ENCODE data around the gene OR51B6.
"Not testable (repeated sequence)": the region's sequence is repeated elsewhere in the genome, so short reads cannot be mapped to it uniquely, and the experiment has no call there.

Gene OR51B6, protein sequence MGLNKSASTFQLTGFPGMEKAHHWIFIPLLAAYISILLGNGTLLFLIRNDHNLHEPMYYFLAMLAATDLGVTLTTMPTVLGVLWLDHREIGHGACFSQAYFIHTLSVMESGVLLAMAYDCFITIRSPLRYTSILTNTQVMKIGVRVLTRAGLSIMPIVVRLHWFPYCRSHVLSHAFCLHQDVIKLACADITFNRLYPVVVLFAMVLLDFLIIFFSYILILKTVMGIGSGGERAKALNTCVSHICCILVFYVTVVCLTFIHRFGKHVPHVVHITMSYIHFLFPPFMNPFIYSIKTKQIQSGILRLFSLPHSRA

DNA sequence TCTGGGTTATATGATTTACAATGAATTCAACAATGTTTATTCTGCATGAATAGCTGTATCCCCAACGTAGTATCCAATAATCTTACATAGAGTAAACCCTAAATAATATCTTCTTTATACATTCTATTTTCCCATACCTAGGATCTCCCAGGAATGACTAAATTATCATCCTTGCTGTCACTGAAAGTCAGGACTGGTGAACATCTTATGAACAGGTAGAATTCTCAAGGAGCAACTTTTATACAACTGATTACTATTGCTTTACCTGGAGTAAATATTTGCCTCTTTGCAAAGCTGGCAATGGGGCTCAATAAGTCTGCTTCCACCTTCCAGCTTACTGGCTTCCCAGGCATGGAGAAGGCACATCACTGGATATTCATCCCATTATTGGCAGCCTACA is at the start of gene OR51B6:
Gene OR51B6, plus strand, starts transcription at position 301 of the 400 bp plus-strand sequence. Its CDS starts 0 bp downstream, at position 301.
- DNase-seq (ENCODE audit: insufficient read length, low spot score), result no peak
- FAIRE-seq, result no peak

DNA sequence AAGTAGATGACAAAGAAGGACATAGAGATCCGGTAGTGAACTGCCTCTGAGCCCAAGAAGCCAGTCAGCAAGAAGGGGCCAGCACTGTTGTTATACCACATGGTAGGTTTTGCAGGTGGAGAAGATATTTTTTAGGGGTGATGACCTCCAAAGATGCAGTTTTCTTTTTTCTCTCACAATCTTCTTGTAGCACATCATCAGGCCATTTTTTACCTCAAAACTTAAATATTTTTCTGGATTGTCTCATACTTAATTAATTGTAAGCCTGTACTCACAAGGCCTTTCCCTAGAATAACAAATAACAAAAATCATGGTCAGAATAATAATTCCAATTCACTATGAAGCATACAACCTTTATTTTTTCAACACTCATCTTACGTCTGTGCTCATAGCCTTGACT is 49.5 kb upstream of the OR51B6 start, which contains the start of gene OR51B4:
Gene OR51B4, minus strand, starts transcription at position 101 of the 400 bp plus-strand sequence. Its CDS starts 0 bp downstream, at position 101.
- DNase-seq (ENCODE audit: insufficient read length, low spot score), result no peak
- no peak for FAIRE-seq

DNA sequence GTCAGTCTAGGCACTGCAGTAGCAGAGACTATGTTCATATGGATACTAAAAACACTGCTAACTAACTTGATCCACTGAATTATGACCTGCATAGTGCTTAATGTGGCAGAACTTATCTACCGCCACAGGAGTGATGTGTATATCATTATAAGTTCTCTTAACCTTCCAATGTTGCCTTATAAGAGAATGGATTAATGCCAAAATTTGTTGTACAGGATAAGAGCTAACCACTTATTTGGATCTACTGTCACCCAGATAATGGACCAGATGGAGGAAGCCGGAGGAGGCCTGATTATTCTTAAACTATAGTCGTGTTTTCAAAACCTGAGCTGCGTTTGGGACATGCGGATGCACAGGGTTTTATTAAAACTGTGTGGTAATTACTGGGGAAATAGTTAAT is 47.7 kb upstream of the OR51B6 start:
- DNase-seq (ENCODE audit: insufficient read length, low spot score) (no peak), FAIRE-seq (no peak)

DNA sequence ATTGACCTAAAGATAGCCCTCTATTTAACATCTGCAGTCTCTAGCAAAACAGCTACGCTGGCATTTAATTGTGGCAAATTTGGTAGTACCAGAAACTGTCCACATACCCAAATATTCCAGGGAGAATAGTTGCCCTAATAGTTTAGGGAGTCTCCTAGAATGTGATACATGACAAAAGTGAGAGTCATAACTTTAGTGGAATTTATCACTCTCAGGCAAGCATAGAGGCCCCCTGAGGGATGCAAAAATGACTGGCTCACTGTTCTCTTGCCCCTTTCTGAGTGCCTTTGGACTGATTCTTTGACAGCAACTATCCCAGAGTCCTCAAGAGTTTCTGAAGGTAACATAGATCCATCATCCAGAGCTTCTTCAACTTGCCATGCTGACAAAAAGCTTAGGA is 47.3 kb upstream of the OR51B6 start:
- FAIRE-seq, result no peak
- no peak for DNase-seq (ENCODE audit: insufficient read length, low spot score)

DNA sequence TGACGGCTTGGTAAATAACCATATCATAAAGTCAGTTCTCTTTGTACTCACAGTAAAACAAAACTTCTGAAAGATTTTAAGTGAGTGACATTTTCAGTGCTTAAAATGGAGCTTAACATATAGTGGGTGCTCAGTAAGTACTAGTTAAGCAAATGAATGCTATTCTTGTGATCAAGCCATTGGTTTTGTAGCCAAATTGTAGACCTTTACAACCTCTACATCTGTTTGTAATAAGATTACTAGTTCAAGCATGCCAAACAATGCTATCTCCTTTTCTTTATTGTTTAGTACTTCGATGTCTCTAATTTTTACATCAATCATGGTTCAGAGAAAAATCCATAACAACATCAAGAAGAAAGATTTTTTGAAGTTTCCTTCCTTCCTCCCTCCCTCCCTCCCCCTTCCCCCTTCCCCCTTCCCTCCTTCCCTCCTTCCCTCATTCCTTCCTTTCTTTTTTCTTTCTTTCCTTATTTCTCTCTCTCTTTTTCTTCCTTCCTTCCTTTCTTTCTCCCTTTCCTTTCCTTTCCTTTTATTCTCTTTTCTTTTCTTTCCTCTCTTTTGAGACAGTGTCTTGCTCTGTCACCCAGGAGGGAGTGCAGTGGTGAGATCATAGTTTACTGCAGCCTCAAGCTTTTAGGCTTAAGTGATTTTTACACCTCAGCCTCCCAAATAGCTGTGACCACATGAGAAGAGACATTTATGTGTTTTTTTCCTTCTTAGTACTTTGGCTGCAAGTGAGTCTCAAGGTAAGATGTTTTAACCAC is 43.9 kb upstream of the OR51B6 start:
- FAIRE-seq (no peak), DNase-seq (ENCODE audit: insufficient read length, low spot score) (no peak)

DNA sequence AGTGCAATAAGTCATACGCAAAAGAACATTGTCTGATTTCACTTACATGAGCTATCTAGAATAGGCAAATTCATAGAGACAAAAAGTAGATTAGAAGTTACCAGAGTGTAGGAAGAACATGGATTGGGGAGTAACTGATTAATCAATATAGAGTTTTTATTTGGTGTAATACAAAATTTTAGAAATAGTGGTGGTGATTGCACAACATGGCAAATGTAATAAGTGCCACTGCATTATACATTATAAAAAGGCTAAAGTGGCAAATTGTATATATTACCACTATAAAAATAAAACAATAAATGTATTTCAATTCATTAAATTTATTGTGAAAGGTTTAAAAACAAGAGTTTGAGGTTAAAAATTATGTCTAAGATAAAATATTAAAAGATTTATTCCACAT is 40.9 kb upstream of the OR51B6 start:
- no peak for DNase-seq (ENCODE audit: insufficient read length, low spot score)
- no peak for FAIRE-seq

DNA sequence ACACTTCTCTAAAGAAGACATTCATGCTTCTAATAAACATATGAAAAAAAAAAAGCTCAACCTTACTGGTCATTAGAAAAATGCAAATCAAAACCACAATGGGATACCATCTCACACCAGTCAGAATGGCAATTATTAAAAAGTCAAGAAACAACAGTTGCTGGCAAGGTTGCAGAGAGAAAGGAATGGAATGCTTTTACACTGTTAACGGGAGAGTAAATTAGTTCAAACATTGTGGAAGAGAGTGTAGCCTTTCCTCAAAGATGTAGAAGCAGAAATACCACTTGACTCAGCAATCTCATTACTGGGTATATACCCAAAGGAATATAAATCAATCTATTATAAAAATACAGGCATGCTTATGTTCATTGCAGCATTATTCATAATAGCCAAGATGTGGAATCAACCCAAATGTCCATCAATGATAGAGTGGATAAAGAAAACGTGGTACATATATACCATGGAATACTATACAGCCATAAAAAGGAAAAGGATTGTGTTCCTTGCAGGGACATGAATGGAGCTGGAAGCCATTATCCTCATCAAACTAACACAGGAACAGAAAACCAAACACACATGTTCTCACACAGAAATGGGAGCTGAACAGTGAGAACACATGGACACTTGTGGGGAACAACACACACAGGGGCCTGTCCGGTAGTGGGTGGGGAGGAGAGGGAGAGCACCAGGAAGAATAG is 37.8 kb upstream of the OR51B6 start:
- not testable (repeated sequence) for DNase-seq (ENCODE audit: insufficient read length, low spot score); FAIRE-seq

DNA sequence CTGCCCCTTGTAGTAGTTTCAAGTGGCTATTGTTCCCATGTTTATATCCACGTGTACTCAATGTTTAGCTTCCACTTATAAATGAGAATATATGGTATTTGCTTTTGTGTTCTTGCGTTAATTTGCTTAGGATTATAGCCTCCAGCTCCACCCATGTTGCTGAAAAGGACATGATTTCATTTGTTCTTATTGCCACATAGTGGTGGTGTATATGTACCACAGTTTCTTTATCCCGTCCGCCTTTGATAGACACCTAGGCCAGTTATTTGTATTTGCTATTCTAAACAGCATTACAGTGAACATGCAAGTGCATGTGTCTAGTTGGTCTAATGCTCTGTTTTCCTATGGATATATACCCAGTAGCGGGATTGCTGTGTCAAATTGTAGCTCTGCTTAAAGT is 34.0 kb upstream of the OR51B6 start:
- DNase-seq (ENCODE audit: insufficient read length, low spot score), result no peak
- no peak for FAIRE-seq

DNA sequence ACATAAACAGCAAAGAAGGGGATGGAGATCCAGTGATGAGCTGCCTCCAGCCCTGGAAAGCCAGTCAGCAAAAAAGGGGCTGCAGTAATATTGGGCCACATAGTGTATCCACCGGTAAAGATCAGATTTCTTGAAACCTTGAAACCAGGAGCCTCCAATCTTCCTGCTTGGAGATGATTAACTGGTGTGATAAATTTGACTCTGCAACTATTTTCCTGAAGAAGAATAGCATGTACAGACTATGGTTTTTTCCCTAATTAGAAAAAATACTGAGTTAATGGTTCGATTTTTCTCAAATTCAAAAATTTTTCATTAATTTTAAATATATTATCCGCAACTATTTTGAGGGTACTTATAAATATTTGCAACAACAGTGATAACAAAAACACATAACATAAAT is 27.1 kb upstream of the OR51B6 start, which contains the start of gene OR51B2:
Gene OR51B2, minus strand, starts transcription at position 101 of the 400 bp plus-strand sequence. Its CDS starts 0 bp downstream, at position 101.
- FAIRE-seq, result no peak

DNA sequence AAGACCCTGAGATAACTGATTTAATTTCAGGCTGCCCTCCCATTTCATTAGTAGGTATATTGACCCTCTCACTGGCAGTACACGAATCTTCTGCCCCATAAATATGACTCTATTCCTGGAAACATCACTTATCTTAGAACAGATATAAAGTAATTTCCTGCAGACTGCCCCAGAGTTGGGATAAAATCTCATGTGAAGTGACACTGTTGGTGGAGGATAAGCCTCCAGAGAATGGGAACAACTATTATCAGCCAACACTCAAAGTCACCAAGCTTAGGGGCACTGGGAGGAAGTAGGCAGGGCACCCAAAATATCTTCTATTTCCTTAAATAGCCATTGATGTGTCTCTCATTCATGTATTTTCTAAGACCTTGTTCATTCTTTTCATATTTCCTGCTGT is 16.1 kb upstream of the OR51B6 start:
- no peak for FAIRE-seq

More for the DNA sequence above, 27.1 kb upstream of the OR51B6 start, which contains the start of gene OR51B2:
- DNase-seq (ENCODE audit: insufficient read length, low spot score), result no peak

DNA sequence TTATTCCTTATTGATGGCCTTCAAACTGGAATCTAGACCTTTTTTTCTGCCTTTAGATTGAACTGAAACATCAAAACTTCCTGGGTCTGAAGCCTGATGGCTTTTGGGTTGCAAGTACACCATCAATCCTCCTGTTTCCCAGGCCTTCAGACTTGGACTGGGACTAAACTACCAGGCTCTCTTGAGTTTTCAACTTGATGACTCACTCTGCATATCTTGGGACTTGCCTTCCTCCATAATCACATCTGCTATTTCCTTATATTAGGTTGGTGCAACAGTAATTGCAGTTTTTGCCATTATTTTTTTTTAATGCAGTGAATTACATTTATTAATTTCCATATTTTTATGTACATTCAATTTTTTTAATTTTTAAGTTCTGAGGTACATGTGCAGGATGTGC is 15.0 kb upstream of the OR51B6 start:
- no peak for FAIRE-seq
- no peak for DNase-seq (ENCODE audit: insufficient read length, low spot score)

More for the DNA sequence above, 16.1 kb upstream of the OR51B6 start:
- DNase-seq (ENCODE audit: insufficient read length, low spot score), result no peak

DNA sequence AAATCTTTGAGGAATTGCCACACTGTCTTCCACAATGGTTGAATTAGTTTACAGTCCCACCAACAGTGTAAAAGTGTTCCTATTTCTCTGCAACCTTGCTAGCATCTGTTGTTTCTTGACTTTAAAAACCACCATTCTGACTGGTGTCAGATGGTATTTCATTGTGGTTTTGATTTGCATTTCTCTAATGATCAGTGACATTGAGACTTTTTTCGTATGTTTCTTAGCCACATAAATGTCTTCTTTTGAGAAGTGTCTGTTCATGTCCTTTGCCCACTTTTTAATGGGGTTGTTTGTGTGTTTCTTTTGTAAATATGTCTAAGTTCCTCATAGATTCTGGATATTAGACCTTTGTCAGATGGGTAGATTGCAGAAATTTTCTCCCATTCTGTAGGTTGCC is 14.1 kb upstream of the OR51B6 start:
- DNase-seq (ENCODE audit: insufficient read length, low spot score); FAIRE-seq: not testable (repeated sequence)

DNA sequence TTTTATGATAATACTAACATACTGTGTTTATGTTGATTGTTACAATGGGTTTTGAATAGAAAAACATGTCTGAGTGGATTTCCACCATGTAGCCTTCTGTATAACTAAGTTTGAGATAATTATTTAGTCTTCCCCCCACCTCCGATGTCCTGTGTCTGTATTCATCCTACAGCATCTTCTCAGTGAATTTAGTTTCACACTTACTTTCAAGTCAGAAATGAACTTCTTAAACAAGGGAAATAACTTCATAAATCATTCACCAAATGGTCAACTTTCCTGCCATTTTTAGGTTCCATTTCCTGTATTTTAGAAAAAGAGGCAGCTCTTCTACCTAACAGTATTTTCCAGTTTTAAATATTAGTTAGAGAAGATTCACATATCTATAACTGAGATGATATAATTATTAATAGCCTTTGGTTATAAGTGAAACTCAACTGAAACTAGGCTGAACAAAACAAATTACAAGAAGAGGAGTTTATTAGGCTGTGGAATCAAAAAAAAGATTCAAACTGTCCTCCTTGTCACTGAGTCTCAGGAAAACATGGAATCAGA is 11.5 kb upstream of the OR51B6 start:
- DNase-seq (ENCODE audit: insufficient read length, low spot score) (no peak), FAIRE-seq (no peak)

DNA sequence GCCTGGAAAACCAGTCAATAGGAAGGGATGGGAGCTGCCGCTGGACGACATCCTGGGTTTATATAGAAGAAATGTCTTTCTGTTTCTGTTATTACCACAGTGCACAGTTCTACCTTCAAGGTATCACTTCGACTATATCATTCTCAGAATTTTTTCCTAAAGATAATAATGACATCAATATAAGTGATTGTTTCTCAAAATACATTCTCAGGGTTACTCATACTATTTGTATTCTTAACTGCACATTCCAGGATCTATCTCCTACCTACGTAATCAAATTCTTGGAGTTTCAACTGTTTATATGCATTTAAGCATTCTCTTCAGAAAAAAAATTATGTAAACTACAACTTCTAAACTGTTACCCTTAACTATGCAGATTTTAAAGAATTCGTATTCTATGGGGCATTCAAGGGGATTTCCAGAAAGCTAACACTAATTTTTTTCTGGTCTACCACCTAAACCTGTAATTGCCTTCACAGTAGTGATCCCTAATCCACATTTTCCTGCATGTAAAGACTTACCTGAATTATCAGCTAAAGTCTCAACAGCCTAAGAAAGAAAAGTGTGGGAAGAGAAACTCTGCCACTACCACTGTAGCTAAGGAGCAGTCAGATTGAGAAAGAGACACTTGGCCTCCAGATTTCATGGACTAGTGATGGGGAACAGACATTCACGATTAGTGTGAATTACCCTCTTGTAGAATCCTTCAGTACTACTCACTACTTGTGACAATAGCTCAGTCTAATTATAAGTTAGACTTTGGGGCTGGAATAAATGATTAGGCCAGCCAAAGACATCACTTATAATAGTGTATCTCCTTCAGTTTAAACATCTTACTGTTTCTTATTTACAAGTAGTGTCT is 7.6 kb upstream of the OR51B6 start, which contains the start of gene OR51B5:
Gene OR51B5, minus strand, starts transcription at position 51 of the 862 bp plus-strand sequence. Its CDS starts 0 bp downstream, at position 51.
- DNase-seq (ENCODE audit: insufficient read length, low spot score) (no peak), FAIRE-seq (no peak)

DNA sequence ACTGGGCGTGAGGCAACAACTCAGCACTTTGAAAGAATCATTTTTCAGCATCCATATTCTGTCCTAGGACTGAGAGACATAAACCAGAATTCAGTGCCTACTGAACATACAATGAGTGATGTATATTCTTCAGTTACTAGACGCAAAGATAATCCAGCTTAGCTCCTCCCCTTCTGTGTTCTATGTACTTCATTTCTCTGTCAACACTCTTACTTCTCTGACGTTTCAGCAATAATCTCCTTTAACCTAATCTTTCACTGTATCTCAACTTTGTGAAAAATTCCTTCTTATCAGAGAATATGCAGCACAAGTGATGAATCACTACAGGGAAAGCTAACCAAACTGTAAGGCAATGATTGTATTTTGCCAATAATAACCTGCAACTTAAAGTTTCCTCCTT is 5.5 kb upstream of the OR51B6 start:
- no peak for DNase-seq (ENCODE audit: insufficient read length, low spot score)
- no peak for FAIRE-seq

DNA sequence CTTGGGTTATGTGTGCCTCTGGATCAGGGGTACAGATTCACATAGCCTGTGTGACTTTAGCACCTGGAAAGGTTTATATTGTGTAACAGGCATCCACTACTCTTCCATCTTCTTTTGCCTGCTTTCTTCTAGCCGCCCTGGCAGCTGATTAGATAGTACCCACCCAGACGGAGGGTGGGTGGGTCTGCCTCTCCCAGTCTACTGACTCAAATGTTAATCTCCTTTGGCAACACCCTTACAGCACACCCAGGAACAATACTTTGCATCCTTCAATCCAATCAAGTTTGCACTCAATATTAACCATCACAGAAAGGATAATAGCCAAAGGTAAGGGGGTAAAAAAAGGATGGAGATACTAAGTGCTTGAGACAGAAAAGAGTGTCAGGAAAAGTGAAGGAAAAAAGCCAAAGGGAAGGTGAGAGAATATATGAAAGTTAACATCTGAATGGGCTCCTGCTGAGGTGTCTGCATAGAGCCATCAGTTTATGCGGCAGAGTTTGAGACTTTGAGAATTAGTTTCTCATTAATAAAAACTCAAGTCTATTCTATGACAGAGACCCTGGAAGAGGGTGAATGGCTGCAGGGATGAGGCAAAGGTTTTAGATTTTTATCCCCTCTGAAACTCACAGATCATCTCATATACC is 2.6 kb upstream of the OR51B6 start:
- no peak for FAIRE-seq
- no peak for DNase-seq (ENCODE audit: insufficient read length, low spot score)

DNA sequence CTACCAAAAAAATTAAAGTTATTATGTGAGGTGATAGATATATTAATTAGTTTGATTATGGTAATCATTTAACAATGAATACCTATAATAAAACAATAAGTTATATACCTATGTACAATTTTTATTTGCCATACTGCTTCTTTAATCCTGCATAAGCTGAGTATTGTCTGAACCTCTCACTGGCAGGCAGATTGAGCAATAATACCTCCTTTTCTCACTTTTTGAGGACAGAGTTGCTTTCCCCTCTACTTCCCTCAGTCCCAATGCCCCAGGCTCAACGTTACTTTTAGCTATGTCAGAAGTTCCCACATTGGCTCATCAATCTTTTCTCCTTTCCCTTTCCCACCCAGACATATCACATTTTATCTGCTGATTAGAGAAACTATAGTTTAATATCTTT is 1.8 kb upstream of the OR51B6 start:
- no peak for DNase-seq (ENCODE audit: insufficient read length, low spot score)
- FAIRE-seq, result no peak

DNA sequence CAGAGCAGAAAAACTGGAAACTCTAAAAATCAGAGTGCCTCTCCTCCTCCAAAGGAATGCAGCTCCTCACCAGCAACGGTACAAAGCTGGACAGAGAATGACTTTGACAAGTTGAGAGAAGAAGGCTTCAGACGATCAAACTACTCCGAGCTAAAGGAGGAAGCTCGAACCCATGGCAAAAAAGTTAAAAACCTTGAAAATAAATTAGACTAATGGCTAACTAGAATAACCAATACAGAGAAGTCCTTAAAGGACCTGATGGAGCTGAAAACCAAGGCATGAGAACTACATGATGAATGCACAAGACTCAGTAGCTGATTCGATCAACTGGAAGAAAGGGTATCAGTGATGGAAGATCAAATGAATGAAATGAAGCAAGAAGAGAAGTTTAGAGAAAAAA is 4.7 kb downstream of the OR51B6 start:
- not testable (repeated sequence) for DNase-seq (ENCODE audit: insufficient read length, low spot score); FAIRE-seq

DNA sequence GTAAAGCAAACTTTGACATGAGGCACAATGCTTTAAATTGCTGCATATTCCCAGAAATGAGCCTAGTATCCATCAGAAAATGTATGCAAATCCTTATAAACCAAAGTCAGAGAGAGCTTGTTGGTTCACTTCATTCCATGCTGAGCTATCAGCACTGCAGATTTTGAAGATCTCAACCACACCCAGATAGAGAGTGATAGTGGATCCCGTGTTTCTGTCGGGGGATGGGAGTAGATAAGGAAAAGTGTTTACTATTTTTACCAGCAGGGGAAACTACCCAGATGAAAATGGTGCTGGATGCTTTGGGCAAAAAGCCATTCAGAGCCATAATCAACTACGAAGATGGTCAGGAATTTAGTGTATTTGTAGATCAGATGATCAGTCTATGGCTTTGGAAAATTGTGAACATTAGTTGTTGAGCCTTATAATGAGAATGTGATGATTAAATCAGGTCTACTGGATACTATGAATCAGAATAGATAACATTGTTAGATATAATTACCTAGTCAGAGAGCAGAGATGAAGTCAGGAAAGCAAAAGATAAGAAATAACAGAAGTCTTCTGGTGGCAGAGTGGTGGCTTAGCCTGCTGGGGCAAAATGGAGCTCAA is 10.8 kb downstream of the OR51B6 start:
- FAIRE-seq (no peak), DNase-seq (ENCODE audit: insufficient read length, low spot score) (no peak)

Data from HTR-8/SVneo (cell line).